Stomach smooth muscle (tissue), 2 donors: ENCODE results near the gene IFFO2.
A peak's percentile ranks its signal among the peaks of the same experiment; 100 is the strongest.

Source experiments
- H3K27ac ChIP-seq: one replicate; pipeline ENCODE4 v1.7.0; 2013; ENCODE audit warnings: mild to moderate bottlenecking, low read length, inconsistent platforms
- H3K27me3 ChIP-seq, 2 donors: one replicate each; pipeline ENCODE4 v1.7.0; 2013; ENCODE audit warnings: low read length in 2 of 2; ENCODE audit not compliant: insufficient read depth in 2 of 2, control insufficient read depth in 1 of 2
- H3K36me3 ChIP-seq, 2 donors: one replicate each; pipeline ENCODE4 v1.7.0; 2013; ENCODE audit warnings: low read length in 2 of 2; ENCODE audit not compliant: control insufficient read depth in 2 of 2, insufficient read depth in 2 of 2
- H3K4me1 ChIP-seq: one replicate; pipeline ENCODE4 v1.7.0; 2013; ENCODE audit warnings: low read length; ENCODE audit not compliant: control insufficient read depth, insufficient read depth
- H3K4me3 ChIP-seq, 2 donors: one replicate each; pipeline ENCODE4 v1.7.0; 2013; ENCODE audit warnings: low read length in 2 of 2
- H3K9ac ChIP-seq, 2 donors: one replicate each; pipeline ENCODE4 v1.7.0; 2013; ENCODE audit warnings: low read length in 2 of 2, mild to moderate bottlenecking in 1 of 2
- H3K9me3 ChIP-seq, 2 donors: one replicate each; pipeline ENCODE4 v1.7.0; 2013; ENCODE audit warnings: low read length in 2 of 2; ENCODE audit not compliant: control insufficient read depth in 2 of 2
- donor health status: healthy.
- donor health status: Pancreatic carcinoma.

IFFO2 gene

GRCh38 chr1:18972531-18972930 is 16.1 kb upstream of the IFFO2 start:
- H3K36me3 ChIP-seq: no peaks in the 10 kb centered on the region
- no peak overlapping the region for H3K9ac ChIP-seq
- H3K4me1 ChIP-seq: peaks cover 8% of the 10 kb centered on the region
- H3K27ac ChIP-seq: no peak overlapping the region
- no peaks in the 10 kb centered on the region for H3K9me3 ChIP-seq
- no peaks in the 10 kb centered on the region for H3K27me3 ChIP-seq
- peak overlapping the region in 1 of 2 donors; percentile 15 for H3K4me3 ChIP-seq

- Histone ChIP-seq H3K9ac (no peak overlapping the region), H3K9me3 (no peaks in the 10 kb centered on the region), H3K4me3 (no peak overlapping the region)
These were observed 14.3 kb upstream of the IFFO2 start for GRCh38 chr1:18970762-18971161.

GRCh38 chr1:18970358-18970757 is 13.9 kb upstream of the IFFO2 start:
- Histone ChIP-seq H3K4me1 (peaks cover 8% of the 10 kb centered on the region), H3K27me3 (no peaks in the 10 kb centered on the region), H3K9ac (no peak overlapping the region), H3K4me3 (no peak overlapping the region), H3K27ac (no peak overlapping the region), H3K9me3 (no peaks in the 10 kb centered on the region), H3K36me3 (no peaks in the 10 kb centered on the region)

More at GRCh38 chr1:18970762-18971161, 14.3 kb upstream of the IFFO2 start:
- no peak overlapping the region for H3K27ac ChIP-seq
- no peaks in the 10 kb centered on the region for H3K36me3 ChIP-seq
- no peaks in the 10 kb centered on the region for H3K27me3 ChIP-seq
- peaks cover 8% of the 10 kb centered on the region for H3K4me1 ChIP-seq

- Histone ChIP-seq H3K9me3 (no peaks in the 10 kb centered on the region), H3K4me3 (no peak overlapping the region), H3K36me3 (no peaks in the 10 kb centered on the region), H3K27me3 (no peaks in the 10 kb centered on the region), H3K27ac (no peak overlapping the region), H3K9ac (no peak overlapping the region), H3K4me1 (peaks cover 3% of the 10 kb centered on the region)
These were observed 10.7 kb upstream of the IFFO2 start for GRCh38 chr1:18967066-18967690.

- H3K4me1 ChIP-seq: peaks cover 3% of the 10 kb centered on the region
- no peak overlapping the region for H3K9ac ChIP-seq
- no peaks in the 10 kb centered on the region for H3K36me3 ChIP-seq
- no peak overlapping the region for H3K27ac ChIP-seq
- H3K9me3 ChIP-seq: no peaks in the 10 kb centered on the region
- no peaks in the 10 kb centered on the region for H3K27me3 ChIP-seq
- H3K4me3 ChIP-seq: no peak overlapping the region
These were observed 9.0 kb upstream of the IFFO2 start for GRCh38 chr1:18965206-18966173.

GRCh38 chr1:18963968-18964367 is 7.5 kb upstream of the IFFO2 start:
- H3K27me3 ChIP-seq: no peaks in the 10 kb centered on the region
- H3K9me3 ChIP-seq: no peaks in the 10 kb centered on the region
- H3K9ac ChIP-seq: no peak overlapping the region
- H3K4me1 ChIP-seq: peaks cover 3% of the 10 kb centered on the region
- no peak overlapping the region for H3K4me3 ChIP-seq
- no peak overlapping the region for H3K27ac ChIP-seq
- H3K36me3 ChIP-seq: no peaks in the 10 kb centered on the region

- Histone ChIP-seq H3K27me3 (no peaks in the 10 kb centered on the region), H3K27ac (no peak overlapping the region), H3K9me3 (no peaks in the 10 kb centered on the region), H3K4me3 (no peak overlapping the region), H3K4me1 (peaks cover 3% of the 10 kb centered on the region), H3K36me3 (no peaks in the 10 kb centered on the region), H3K9ac (no peak overlapping the region)
These were observed 6.6 kb upstream of the IFFO2 start for GRCh38 chr1:18962855-18963737.

GRCh38 chr1:18962121-18962721 is 5.7 kb upstream of the IFFO2 start:
- Histone ChIP-seq H3K27ac (no peak overlapping the region), H3K4me3 (no peak overlapping the region), H3K4me1 (peaks cover 6% of the 10 kb centered on the region), H3K36me3 (no peaks in the 10 kb centered on the region), H3K9me3 (no peaks in the 10 kb centered on the region), H3K27me3 (no peaks in the 10 kb centered on the region), H3K9ac (no peak overlapping the region)

GRCh38 chr1:18960821-18961220 is 4.3 kb upstream of the IFFO2 start:
- Histone ChIP-seq H3K9ac (no peak overlapping the region), H3K9me3 (no peaks in the 10 kb centered on the region), H3K27ac (no peak overlapping the region)

GRCh38 chr1:18960409-18960808 is 3.9 kb upstream of the IFFO2 start:
- Histone ChIP-seq H3K27ac (no peak overlapping the region), H3K9me3 (no peaks in the 10 kb centered on the region), H3K27me3 (no peaks in the 10 kb centered on the region), H3K4me3 (no peak overlapping the region), H3K36me3 (no peaks in the 10 kb centered on the region), H3K9ac (no peak overlapping the region), H3K4me1 (peaks cover 10% of the 10 kb centered on the region)

More at GRCh38 chr1:18960821-18961220, 4.3 kb upstream of the IFFO2 start:
- H3K4me1 ChIP-seq: peaks cover 10% of the 10 kb centered on the region
- H3K4me3 ChIP-seq: no peak overlapping the region
- H3K36me3 ChIP-seq: no peaks in the 10 kb centered on the region
- H3K27me3 ChIP-seq: no peaks in the 10 kb centered on the region
